Measurements from ENCODE around the gene TSC22D2.

Gene TSC22D2

DNA sequence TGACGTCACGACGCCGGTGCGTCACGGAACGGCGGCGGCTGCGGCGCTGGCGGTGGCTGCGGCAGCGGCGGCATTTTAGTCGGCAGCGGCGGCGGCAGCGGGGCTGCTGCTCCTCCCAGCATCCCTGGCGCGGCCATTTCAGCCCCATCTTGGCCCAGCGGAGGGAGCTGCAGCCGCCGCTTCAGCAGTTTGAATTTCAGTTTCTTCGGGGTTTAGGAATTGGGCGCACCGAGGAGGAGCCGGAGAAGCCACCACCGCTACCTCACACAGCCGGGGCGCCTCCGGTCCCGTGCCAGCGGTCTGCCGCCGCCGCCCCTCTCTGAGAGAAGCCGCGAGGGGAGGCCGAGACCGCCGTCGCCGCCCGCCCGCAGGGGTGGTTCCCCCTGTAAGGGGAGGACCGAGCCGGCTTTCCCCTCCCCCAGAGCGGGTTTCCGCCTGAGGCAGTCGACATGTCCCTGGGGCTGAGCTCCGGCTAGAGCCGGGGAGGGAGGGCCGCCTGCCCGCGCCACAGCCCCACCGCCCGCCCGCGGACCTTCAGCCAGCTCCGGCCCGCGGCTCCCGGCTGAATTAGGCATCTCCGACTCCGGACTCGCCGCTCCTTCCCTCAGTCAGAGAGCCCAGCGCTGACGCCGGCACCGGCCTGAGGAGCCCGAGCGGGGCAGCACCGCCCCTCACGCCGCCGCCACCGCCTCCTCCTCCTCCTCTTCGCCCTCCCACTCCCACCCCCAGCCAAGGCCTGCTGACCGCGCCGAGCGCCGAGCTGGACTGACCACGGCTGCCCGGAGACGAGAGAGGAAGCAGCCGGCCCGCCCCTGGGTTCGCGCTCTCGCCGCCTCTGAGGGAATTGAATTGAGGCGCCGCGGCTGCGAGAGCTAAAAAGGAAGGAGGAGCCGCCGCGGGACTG, at the start of gene TSC22D2:
TSS of gene TSC22D2 (plus strand) at position 78 of the 904 bp plus-strand sequence. CDS start 1,053 bp downstream, outside the sequence.
- no peaks in the 10 kb centered on the region for H3K9me3 ChIP-seq (ENCODE audit: control insufficient read depth, low read depth, low read length)
- H3K27ac ChIP-seq (ENCODE audit: low read length): peak within 1 kb of the TSS; percentile 74
- peaks cover 24% of the 10 kb centered on the region for H3K4me1 ChIP-seq (ENCODE audit: control insufficient read depth, low read depth, low read length)
- H3K36me3 ChIP-seq (ENCODE audit: control insufficient read depth, low read depth, low read length): no peaks in the 10 kb centered on the region
- H3K9ac ChIP-seq (ENCODE audit: low read length): peak within 1 kb of the TSS; percentile 54
- peak within 1 kb of the TSS; percentile 90 for H3K4me3 ChIP-seq (ENCODE audit: low read length)
- no peaks in the 10 kb centered on the region for H3K27me3 ChIP-seq (ENCODE audit: control insufficient read depth, insufficient read depth, low read length)

GRCh38 chr3:150359381-150359780, 48.7 kb upstream of the TSC22D2 start:
- H3K9ac ChIP-seq (ENCODE audit: low read length): no peak overlapping the region
- H3K4me1 ChIP-seq (ENCODE audit: control insufficient read depth, low read depth, low read length): peaks cover 4% of the 10 kb centered on the region
- no peaks in the 10 kb centered on the region for H3K36me3 ChIP-seq (ENCODE audit: control insufficient read depth, low read depth, low read length)
- H3K9me3 ChIP-seq (ENCODE audit: control insufficient read depth, low read depth, low read length): no peaks in the 10 kb centered on the region
- no peak overlapping the region for H3K27ac ChIP-seq (ENCODE audit: low read length)
- no peaks in the 10 kb centered on the region for H3K27me3 ChIP-seq (ENCODE audit: control insufficient read depth, insufficient read depth, low read length)
- H3K4me3 ChIP-seq (ENCODE audit: low read length): no peak overlapping the region

DNA sequence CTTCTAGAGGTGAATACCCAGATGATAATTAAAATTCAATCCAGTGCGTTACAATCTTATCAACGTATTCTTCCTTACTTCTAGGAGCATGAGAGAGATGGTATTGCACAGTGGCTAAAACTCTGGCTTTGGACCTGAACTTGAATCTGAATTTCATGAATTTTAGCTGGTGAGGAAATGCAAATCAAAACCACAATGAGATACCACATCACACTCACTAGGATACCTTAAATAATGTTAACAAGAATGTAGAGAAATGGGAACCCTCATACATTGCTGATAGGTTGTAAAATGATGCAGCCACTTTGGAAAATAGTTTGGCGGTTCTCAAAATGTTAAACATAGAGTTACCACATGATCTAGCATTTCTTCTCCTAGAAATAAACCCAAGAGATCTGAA, 47.1 kb upstream of the TSC22D2 start:
- H3K9me3 ChIP-seq (ENCODE audit: control insufficient read depth, low read depth, low read length): no peaks in the 10 kb centered on the region
- no peaks in the 10 kb centered on the region for H3K4me1 ChIP-seq (ENCODE audit: control insufficient read depth, low read depth, low read length)
- no peak overlapping the region for H3K9ac ChIP-seq (ENCODE audit: low read length)
- no peak overlapping the region for H3K27ac ChIP-seq (ENCODE audit: low read length)
- H3K4me3 ChIP-seq (ENCODE audit: low read length): no peak overlapping the region
- H3K27me3 ChIP-seq (ENCODE audit: control insufficient read depth, insufficient read depth, low read length): no peaks in the 10 kb centered on the region
- H3K36me3 ChIP-seq (ENCODE audit: control insufficient read depth, low read depth, low read length): no peaks in the 10 kb centered on the region

GRCh38 chr3:150362515-150363302, 45.4 kb upstream of the TSC22D2 start:
- no peaks in the 10 kb centered on the region for H3K36me3 ChIP-seq (ENCODE audit: control insufficient read depth, low read depth, low read length)
- H3K27me3 ChIP-seq (ENCODE audit: control insufficient read depth, insufficient read depth, low read length): no peaks in the 10 kb centered on the region
- no peak overlapping the region for H3K4me3 ChIP-seq (ENCODE audit: low read length)
- H3K27ac ChIP-seq (ENCODE audit: low read length): no peak overlapping the region
- H3K4me1 ChIP-seq (ENCODE audit: control insufficient read depth, low read depth, low read length): no peaks in the 10 kb centered on the region
- no peaks in the 10 kb centered on the region for H3K9me3 ChIP-seq (ENCODE audit: control insufficient read depth, low read depth, low read length)
- no peak overlapping the region for H3K9ac ChIP-seq (ENCODE audit: low read length)

GRCh38 chr3:150363420-150363819, 44.7 kb upstream of the TSC22D2 start:
- no peaks in the 10 kb centered on the region for H3K36me3 ChIP-seq (ENCODE audit: control insufficient read depth, low read depth, low read length)
- no peak overlapping the region for H3K4me3 ChIP-seq (ENCODE audit: low read length)
- no peaks in the 10 kb centered on the region for H3K9me3 ChIP-seq (ENCODE audit: control insufficient read depth, low read depth, low read length)
- H3K9ac ChIP-seq (ENCODE audit: low read length): no peak overlapping the region
- no peaks in the 10 kb centered on the region for H3K4me1 ChIP-seq (ENCODE audit: control insufficient read depth, low read depth, low read length)
- H3K27me3 ChIP-seq (ENCODE audit: control insufficient read depth, insufficient read depth, low read length): no peaks in the 10 kb centered on the region
- H3K27ac ChIP-seq (ENCODE audit: low read length): no peak overlapping the region

- H3K36me3 ChIP-seq (ENCODE audit: control insufficient read depth, low read depth, low read length): no peaks in the 10 kb centered on the region
- H3K27ac ChIP-seq (ENCODE audit: low read length): no peak overlapping the region
- no peaks in the 10 kb centered on the region for H3K27me3 ChIP-seq (ENCODE audit: control insufficient read depth, insufficient read depth, low read length)
- no peak overlapping the region for H3K9ac ChIP-seq (ENCODE audit: low read length)
- peaks cover 6% of the 10 kb centered on the region for H3K4me1 ChIP-seq (ENCODE audit: control insufficient read depth, low read depth, low read length)
- H3K4me3 ChIP-seq (ENCODE audit: low read length): no peak overlapping the region
- no peaks in the 10 kb centered on the region for H3K9me3 ChIP-seq (ENCODE audit: control insufficient read depth, low read depth, low read length)
These were observed 42.9 kb upstream of the TSC22D2 start for GRCh38 chr3:150365132-150365604.

- peaks cover 22% of the 10 kb centered on the region for H3K4me1 ChIP-seq (ENCODE audit: control insufficient read depth, low read depth, low read length)
- H3K36me3 ChIP-seq (ENCODE audit: control insufficient read depth, low read depth, low read length): no peaks in the 10 kb centered on the region
- H3K4me3 ChIP-seq (ENCODE audit: low read length): no peak overlapping the region
- H3K27me3 ChIP-seq (ENCODE audit: control insufficient read depth, insufficient read depth, low read length): no peaks in the 10 kb centered on the region
- H3K9ac ChIP-seq (ENCODE audit: low read length): no peak overlapping the region
- H3K9me3 ChIP-seq (ENCODE audit: control insufficient read depth, low read depth, low read length): no peaks in the 10 kb centered on the region
- no peak overlapping the region for H3K27ac ChIP-seq (ENCODE audit: low read length)
These were observed 40.3 kb upstream of the TSC22D2 start for GRCh38 chr3:150367757-150368156.

DNA sequence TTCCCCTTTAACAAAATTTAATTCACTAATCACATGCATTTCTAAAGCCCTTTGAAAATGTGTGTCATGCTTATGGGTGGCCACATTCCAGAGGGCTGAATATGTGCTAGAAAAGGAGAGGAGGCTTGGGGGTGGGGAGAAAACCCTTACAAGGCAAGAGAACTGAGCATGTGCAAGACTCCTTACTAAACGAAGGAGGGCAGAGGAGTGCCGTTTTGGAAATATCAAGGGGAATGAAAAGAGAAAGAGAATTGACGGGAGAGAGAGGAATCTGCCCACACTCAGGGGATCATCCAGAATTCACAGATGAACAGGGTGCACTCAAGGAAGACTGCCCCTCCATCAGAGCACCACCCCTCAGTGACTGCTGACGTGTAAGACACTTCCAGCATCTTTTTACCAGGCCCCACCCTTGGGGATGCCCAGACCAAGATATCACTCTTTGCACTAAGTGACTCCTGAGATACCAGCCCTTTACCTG, 37.9 kb upstream of the TSC22D2 start:
- Histone ChIP-seq H3K9me3 (ENCODE audit: control insufficient read depth, low read depth, low read length) (no peaks in the 10 kb centered on the region), H3K4me1 (ENCODE audit: control insufficient read depth, low read depth, low read length) (peaks cover 22% of the 10 kb centered on the region), H3K36me3 (ENCODE audit: control insufficient read depth, low read depth, low read length) (no peaks in the 10 kb centered on the region), H3K27me3 (ENCODE audit: control insufficient read depth, insufficient read depth, low read length) (no peaks in the 10 kb centered on the region), H3K4me3 (ENCODE audit: low read length) (peak overlapping the region; percentile 2), H3K9ac (ENCODE audit: low read length) (peak overlapping the region; percentile 3), H3K27ac (ENCODE audit: low read length) (peak overlapping the region; percentile 1)

DNA sequence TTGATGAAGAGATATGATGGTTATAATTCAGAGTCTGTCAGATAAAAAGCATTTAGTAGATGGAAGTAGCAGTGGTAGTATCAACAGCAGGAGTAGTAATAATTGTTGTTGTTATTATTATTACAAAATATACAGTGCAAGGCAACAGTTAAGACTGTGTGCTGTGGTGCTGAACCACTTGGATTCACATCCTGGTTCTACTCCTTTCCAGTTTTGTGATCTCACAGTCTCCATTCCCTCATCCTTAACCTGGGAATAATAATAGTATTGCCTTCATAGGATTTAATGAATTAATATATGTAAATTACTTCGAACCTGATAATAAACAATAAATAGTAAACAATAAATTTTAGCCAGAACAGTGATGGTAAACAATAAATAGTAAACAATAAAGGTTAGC, 37.1 kb upstream of the TSC22D2 start:
- Histone ChIP-seq H3K4me3 (ENCODE audit: low read length) (no peak overlapping the region), H3K4me1 (ENCODE audit: control insufficient read depth, low read depth, low read length) (peaks cover 22% of the 10 kb centered on the region), H3K27me3 (ENCODE audit: control insufficient read depth, insufficient read depth, low read length) (no peaks in the 10 kb centered on the region), H3K9me3 (ENCODE audit: control insufficient read depth, low read depth, low read length) (no peaks in the 10 kb centered on the region), H3K27ac (ENCODE audit: low read length) (no peak overlapping the region), H3K9ac (ENCODE audit: low read length) (no peak overlapping the region), H3K36me3 (ENCODE audit: control insufficient read depth, low read depth, low read length) (no peaks in the 10 kb centered on the region)

DNA sequence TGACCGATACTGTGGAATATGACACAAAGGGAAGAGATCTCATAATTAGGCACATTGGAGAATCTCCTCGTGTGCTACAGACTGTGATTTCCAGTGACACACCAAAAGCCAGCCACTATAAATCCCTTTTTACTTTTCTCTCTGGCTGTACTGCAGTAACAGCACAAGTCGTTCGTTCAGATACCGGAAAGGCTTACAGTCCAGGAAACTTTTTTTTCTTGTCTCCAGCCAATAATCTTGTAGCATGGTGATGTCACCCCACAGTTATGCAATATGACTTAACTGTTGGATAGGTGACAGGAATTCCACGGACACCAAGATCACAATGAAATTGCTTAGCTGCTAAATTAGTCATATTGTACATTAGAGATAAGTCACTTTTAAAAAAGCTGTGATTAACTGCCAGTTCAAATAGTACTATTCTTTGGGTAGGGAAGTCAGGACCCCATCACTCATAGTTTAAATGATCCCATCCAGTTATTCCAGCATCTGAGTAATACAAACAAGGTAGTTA, 36.3 kb upstream of the TSC22D2 start:
- H3K36me3 ChIP-seq (ENCODE audit: control insufficient read depth, low read depth, low read length): no peaks in the 10 kb centered on the region
- no peak overlapping the region for H3K4me3 ChIP-seq (ENCODE audit: low read length)
- H3K27ac ChIP-seq (ENCODE audit: low read length): no peak overlapping the region
- no peaks in the 10 kb centered on the region for H3K9me3 ChIP-seq (ENCODE audit: control insufficient read depth, low read depth, low read length)
- H3K27me3 ChIP-seq (ENCODE audit: control insufficient read depth, insufficient read depth, low read length): no peaks in the 10 kb centered on the region
- H3K4me1 ChIP-seq (ENCODE audit: control insufficient read depth, low read depth, low read length): peaks cover 22% of the 10 kb centered on the region
- no peak overlapping the region for H3K9ac ChIP-seq (ENCODE audit: low read length)

DNA sequence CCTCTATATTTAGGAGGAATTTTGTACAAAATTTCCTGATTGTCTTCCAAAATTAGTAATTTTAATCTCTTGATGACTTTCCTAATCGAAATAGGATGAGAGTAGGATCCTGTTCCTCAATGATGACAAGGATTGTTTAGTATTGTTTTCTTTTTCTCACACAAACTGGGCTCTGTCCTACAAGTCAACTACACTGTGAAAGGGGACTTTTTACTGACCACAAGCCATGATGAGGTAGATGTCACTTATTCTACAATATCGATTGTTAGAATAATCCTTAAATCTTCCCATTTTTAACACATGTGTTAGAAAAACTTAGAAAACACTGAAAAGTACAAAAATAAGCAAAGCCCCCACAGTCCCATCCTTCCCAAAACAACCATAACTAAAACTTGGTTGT, 35.8 kb upstream of the TSC22D2 start:
- Histone ChIP-seq H3K9ac (ENCODE audit: low read length) (no peak overlapping the region), H3K27ac (ENCODE audit: low read length) (no peak overlapping the region), H3K4me3 (ENCODE audit: low read length) (no peak overlapping the region)

More for the DNA sequence above, 35.8 kb upstream of the TSC22D2 start:
- H3K27me3 ChIP-seq (ENCODE audit: control insufficient read depth, insufficient read depth, low read length): no peaks in the 10 kb centered on the region
- no peaks in the 10 kb centered on the region for H3K9me3 ChIP-seq (ENCODE audit: control insufficient read depth, low read depth, low read length)
- H3K4me1 ChIP-seq (ENCODE audit: control insufficient read depth, low read depth, low read length): peaks cover 22% of the 10 kb centered on the region
- H3K36me3 ChIP-seq (ENCODE audit: control insufficient read depth, low read depth, low read length): no peaks in the 10 kb centered on the region
